NCI-H146 treated with DMSO at 0.1 percent for 48 hours (cell line): Measurements from ENCODE around the gene KLHL29.

Experiments
- DNase-seq: peaks from one replicate; lab custom pipeline; 2025; ENCODE audit not compliant: unreplicated experiment; lab: John Stamatoyannopoulos, UW

KLHL29 gene

DNA sequence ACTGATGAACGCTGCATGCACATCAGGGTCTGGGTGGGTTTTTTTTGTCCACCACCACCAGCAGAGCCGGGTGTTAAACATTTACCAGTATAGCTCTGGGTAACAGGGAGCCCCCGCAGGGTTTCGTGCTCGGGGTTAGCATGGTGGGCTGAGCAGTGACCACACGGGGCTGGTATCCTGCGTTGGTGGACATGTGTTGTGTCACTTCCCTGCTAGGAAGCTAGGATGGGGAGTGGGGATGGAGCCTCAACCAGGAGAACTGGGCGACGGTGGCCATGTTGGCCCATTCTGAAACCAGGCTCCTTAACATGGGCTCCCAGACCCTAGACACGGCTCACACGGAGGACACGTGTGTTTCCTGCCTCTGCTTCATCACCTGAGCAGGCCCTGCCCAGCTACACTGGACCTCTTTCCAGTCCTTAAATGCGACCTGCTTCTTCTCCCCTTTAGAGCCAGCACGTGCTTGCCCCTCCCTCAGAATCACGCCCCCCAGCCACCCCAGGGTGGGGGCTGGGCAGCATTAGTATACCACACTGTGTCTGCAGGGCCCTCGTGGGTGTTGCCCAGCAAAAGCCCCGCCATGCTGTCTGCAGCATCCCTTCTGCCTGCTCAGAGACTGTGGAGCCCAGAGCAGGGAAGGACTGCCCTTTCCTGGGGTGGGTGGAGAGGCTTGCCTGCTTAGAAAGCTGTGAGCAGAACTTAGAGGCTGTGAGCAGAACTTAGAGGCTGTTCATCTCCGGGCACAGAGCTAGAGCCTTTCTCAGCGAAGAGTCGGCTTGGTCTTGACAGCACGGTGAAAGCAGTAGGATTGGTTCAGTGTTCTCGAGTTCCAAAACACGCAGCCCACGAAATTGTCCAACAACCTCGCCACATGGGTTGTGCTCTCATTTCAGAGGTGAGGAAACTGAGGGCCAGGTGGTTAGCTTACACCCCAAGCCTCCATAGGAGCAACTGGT, 142.1 kb downstream of the KLHL29 start:
- no peak for DNase-seq

DNA sequence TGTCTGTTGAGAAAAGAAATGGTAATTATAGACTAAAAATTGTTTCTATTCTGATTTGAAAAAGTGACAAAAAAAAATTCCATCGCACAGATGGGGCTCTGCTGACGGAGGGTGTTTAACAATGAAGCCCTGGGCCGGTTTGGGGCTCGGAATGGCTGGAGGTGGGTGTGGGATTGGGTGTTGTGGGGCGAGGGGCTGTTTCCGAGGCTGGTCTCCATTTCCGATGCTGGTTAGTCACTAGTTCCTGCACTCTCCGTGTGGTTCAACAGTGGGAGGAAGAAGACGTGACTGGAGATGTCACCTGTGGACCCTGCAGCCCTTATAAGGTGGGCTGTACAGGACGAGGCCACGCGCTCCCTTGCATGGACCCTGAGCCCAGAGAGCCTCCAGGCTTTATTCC, 143.2 kb downstream of the KLHL29 start:
- no peak for DNase-seq

DNA sequence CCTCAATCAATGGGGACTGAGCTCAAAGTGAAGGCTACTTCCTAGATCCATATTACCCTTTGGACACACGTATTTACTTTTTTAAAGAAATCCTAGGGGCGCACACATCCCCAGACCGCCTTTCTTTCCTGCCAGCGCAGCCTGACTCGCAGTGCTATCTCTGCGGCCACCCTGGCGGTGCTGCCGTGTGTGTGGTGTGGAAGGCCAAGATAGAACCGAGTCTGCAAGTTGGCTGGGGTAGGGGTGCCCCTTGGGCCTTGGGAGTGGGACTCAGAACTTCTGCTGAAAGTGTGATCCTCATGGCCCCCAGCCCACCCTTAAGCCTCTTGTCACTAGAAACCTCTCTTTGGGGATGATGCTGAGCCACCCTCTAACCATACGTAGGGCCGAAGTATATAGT, 143.7 kb downstream of the KLHL29 start:
- DNase-seq = no peak

DNA sequence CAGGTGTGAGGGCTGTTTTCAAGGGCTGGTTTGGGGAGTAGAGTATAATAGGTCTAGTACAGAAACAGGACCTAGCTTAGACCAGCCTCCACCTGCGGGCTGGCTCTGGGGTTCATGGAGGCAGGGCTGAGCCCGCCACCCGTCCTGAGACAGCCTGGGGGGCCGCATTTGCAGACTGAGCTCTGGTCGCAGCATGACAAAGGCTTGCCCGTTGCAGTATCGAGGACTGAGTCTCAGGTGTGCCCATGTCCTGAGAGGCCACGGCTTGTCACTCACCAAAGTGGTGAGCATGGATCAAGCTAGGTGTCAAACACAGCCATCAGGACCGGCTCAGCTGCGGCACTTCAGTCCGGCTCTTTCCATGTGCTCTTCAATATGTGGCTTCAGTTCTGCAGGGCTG, 144.7 kb downstream of the KLHL29 start:
- no peak for DNase-seq

DNA sequence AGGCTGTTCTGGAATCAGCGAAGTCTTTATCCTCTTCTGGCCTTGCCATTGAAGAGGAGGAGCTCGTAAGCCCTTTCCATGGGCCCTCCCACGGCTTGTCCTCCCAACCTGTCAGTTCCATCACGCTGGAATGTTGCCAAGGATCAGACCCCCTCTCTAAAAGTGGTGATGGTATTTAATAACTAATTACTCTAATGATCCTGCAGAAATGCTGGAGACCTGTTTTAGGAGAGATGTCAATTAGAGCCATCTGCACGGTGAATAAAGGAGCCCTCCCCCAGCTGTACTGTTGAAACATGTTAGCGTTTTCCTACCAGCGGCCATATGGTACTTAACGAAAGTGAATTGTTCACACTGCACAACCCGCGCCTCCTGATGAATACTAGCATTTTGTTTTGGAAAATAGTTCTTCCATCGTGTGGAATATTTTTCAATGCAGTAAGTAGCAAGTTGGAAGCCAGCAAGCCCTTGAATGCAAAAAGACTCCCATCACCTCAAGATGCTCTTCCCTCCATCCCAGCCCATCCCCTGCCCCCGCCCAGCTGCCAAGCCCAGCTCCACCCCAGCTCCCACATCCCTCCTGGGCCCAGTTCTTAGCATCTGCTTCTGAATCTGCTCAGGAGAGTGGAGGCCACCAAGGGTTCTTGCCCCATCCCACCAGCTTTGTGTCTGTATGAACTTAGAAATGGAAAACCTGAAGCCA, 145.4 kb downstream of the KLHL29 start:
- peak; percentile 14 for DNase-seq

DNA sequence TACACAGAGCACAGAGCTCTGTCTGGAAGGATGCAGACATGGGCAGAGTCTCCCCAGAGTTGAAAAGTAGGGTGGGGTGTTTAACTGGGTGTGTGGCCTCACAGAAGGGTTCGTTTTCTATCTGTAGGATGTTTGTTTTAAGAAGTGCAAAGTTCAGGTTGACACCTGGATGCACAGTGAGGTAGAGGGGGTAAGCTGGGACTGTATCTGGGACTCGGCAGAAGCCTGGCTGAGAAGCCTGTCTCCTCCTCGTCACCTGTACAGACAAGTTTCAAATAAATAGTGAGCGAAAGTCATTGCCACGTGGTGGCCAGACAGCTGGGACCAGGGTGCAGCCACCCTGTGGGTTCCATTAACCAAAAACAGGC, 145.9 kb downstream of the KLHL29 start:
- no peak for DNase-seq

DNA sequence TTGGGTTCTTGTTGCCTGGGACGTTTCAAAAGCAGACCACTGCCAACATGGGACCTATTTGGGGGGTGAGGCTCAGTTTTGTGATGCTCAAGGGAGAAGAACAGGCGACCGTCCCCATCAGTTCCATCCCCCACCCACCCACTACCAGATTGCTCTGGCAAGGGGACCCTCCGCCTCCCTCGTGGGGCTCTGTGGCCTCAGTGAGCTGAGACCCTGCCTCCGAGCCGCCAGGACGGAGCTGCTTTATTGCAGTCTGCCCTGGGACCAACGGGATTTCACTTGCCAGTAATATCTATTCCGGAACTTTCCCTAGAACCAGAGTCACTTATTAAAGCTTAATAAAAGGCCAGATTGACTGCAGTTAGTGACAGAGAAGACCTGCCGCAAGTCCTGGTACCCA, 146.3 kb downstream of the KLHL29 start:
- no peak for DNase-seq

DNA sequence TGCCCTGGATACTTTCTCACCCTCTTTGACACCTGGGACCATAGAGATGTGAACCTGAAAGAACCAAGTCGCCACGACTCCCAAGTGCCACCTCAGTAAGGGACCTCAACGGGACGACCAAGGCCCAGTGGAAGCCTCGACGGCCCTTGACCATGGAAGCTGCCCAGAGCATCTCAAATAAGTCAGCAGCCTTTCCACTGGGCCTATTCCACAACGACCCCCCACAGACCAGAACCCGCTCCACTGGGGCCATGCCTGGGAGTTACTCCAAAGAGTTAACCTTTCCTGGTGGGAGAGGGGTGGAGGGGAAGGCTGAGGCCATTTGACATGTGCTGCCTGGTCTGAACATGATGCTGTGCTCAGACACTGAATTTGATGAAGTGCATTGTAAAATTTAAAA, 146.9 kb downstream of the KLHL29 start:
- no peak for DNase-seq

GRCh38 chr2:23532391-23533337, 147.7 kb downstream of the KLHL29 start:
- DNase-seq = no peak

GRCh38 chr2:23533338-23533695, 148.3 kb downstream of the KLHL29 start:
- DNase-seq = no peak

DNA sequence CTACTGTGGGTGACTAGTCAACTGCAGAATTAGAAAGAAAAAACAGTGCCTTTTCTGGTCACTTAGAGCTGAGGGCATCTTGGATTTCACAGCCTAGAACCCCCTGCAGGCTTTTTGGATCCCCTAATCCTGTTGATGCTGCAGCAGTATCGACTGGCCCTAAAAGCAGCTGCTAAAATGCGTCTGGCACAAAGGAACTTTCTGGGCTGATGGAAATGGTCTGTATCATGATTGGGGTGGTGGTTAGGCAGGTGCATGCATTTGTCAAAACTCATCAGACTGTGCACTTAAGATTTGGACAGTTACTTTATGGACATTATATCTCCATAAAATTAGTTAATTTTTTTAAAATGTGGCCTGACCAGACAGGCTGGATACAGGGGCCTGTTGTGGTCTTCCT, 149.8 kb downstream of the KLHL29 start:
- no peak for DNase-seq

DNA sequence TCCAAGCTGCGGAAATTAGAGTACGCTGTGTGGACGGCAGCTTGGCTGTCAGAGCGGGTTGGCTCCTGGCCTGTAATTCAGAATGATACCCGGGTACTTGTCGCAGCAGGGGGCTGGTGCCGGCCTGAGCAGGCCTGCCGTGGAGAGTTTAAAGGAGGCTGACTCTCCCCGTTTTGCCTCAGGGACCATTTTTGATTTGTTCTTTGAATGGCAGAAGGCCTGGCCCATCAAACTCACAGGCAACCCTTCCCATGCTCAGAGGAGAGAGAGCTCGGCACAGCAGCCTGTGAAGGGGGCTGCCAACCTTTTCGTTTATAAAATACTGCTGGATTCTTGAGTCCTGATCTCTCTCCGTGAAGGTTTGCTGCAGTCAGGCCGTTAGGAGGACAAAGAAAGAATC, 151.3 kb downstream of the KLHL29 start:
- no peak for DNase-seq

DNA sequence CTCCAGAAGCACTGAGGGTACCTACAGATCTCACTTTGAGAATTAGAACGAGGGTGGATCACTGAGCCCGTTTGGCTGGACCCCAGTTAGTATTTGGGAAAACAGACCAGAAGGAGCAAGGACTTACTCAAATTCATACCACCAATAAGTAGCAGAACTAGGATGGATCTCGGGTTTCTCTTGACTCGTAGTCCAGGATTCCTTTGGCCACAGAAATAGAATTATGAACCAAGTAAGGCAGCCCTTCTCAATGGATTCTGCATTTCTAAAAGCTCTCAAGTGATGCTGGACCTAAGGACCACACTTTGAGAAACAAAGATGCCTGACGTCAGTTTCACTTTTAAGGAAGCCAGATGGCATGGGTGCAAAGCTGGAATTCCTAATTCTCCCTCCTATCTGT, 153.0 kb downstream of the KLHL29 start:
- DNase-seq = no peak

DNA sequence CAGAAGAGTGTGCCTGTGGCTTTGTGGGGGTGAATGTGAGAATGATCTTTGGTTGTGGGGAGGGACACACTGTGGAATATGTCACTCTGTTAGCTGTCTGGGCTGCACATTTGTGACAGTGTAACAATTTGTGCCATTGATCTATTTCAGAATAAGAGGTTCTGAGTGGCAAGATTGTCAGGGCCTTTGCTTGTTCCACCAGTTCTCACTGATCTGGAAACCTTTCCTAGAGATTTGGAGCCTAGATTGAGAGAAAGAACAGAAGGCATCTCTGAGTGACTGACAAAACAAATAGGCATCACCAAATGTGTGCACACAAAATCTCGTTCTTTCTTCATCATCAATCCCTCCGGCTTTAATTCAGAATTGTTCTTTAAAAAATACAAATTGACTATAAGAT, 153.6 kb downstream of the KLHL29 start:
- no peak for DNase-seq

GRCh38 chr2:23540804-23541360, 155.9 kb downstream of the KLHL29 start:
- DNase-seq = no peak

GRCh38 chr2:23541503-23542229, 156.7 kb downstream of the KLHL29 start:
- peak; percentile 76 for DNase-seq

- DNase-seq = peak; percentile 16
Measured at GRCh38 chr2:23542230-23542789, 157.3 kb downstream of the KLHL29 start.

DNA sequence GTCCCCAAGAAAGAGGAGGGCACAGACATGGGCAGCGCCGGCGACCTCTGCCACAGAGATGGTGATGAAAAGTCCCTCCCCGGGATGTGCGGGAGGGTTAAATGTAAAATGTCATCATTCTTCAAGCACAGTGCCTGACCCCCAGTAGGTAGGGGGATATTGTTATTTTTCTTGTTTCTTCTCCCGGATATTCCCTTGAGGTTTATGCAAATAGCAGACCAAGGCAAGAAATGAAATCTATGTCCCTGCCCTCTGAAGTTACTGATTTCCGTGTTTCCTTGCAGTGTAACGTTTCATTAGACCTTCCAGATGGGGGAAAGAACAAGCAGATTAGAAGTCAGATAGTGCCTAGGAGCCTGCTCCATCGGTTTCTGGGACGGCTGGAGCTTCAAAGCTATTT, 158.3 kb downstream of the KLHL29 start:
- no peak for DNase-seq

GRCh38 chr2:23543728-23544127, 158.7 kb downstream of the KLHL29 start:
- DNase-seq = no peak
